ENCODE results near the gene MAPRE3. TPM values are rescaled to one million over a fixed set of nuclear protein-coding genes. Genes with fewer than 3 reads are reported as not detected.

The MAPRE3 gene
- 9.9 and 14.4 TPM in 2 replicates for total RNA-seq

DNA sequence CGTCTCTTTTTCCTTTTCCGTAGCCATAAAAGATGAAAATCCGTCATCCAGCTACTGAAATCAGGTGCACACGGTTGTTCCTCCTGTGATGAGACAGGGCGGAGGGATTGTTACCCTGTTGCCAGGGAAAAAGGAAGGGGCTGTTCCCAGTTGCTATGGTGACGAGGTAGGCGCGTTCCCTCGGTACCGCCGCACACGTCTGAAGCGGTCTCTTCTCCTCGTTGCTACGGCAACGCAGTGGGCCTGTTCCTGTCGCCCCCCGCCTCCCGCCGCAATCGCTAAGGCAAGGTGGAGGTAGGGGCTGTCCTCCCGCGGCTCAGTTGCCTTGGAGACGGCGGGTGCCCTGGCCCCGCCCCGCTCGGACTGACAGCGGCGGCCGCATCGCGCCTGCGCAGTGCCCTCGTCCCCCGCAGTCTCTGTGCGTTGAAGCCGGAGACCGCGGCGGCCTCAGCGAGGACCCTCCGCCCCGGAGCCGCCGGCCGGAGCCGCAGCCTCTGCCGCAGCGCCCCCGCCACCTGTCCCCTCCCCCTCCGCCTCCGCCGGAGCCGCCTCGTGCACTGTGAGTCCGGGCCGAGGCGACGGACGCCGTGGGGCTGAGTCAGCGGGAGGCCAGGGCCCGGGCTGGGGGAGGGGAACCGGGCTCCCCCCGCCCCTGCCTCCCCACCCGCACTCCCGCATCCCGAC, at the start of gene MAPRE3:
TSS of gene MAPRE3 (plus strand) at position 394 of the 684 bp plus-strand sequence. CDS start 51,582 bp downstream, outside the sequence.

DNA sequence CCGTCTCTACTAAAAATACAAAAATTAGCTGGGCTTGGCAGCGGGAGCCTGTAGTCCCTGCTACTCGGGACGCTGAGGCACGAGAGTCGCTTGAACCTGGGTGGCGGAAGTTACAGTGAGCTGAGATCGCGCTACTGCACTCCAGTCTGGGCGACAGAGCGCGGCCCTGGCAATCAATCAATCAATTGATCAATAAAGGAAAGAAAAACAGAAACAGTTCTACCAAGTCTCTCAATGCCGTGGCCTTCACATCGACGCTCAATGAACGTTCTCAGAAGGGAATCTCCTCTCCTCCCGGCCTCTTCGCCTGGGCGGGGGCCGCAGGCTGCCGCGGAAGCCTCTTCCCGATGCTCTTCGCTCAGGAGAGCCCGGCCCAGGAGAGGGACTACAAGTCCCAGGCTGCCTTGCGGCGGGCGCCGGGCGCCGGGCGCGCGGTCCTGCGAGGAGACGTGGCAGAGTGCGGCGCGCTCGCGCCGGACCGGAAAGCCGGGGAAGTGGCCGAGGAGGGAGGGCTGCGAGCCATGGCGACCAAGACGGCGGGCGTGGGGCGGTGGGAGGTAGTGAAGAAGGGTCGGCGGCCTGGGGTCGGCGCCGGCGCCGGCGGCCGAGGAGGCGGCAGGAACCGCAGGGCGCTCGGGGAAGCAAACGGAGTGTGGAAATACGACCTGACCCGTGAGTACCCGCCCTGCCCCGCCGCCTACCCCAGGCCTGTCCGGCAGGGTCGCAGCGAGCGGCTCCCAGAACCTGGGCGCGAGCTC, 62.2 kb downstream of the MAPRE3 start, which contains the start of gene TMEM214:
TSS of gene TMEM214 (plus strand) at position 471 of the 758 bp plus-strand sequence. CDS start at position 522, 51 bp downstream.

DNA sequence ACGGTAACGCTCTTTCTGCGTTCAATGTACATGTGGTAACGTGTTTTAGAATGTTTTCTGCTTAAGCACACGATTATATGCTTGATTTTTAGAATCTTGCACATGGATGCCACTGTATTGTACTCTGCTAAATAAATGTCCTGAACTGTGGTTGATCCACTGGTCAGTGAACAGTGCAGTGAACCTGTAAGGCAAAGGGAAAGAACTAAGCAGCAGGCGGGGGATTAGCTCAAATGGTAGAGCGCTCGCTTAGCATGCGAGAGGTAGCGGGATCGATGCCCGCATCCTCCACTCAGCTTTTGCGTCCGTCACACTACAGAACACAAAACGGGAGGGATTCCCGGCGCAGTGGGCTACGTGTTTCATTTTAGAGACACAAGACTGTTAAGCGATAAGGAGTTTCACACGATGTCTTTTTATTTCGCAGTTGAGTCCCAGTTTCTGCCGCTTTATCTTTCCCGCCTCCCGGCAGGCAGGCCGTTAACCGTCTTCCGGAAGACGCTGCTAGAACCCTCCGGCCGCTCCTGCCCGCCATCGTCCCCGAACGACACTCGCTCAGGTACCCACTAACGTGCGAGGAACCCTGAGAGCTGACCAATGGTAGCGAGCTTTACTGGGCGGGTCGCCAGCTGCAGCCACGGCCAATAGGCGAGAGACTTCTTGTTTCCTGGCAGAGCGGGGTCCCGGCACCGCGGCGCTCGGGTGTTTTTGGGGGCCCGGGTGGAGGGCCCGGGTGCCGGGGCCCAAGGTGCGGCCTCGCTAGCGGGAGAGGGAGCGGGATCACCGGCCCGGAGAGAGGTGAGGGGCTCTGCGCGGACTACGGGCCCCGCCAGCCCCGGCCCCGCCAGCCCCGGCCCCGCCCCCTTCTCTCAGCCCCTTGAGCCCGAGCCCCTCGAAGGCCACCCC, 80.8 kb downstream of the MAPRE3 start, which contains the start of gene AGBL5:
TSS of gene AGBL5 (plus strand) at position 673 of the 906 bp plus-strand sequence. CDS start 1,291 bp downstream, outside the sequence.

GRCh38 chr2:27071277-27071989, 101.0 kb downstream of the MAPRE3 start, which contains the start of gene OST4:
TSS of gene OST4 (minus strand) at chr2:27071654.

Other genes with a start within 250 kb of the MAPRE3 start
- 33.6 and 36.0 TPM in 2 replicates for gene SLC35F6, start 206.4 kb upstream of the MAPRE3 start, total RNA-seq
- 0.87 and 1.9 TPM in 2 replicates for gene CENPA, start 184.6 kb upstream of the MAPRE3 start, total RNA-seq
- gene DPYSL5, start 122.5 kb upstream of the MAPRE3 start, total RNA-seq = not detected in 2 replicates
- gene TMEM214, start 62.3 kb downstream of the MAPRE3 start, total RNA-seq = 49.5 and 65.0 TPM in 2 replicates
- 10.2 and 12.7 TPM in 2 replicates for gene AGBL5, start 81.0 kb downstream of the MAPRE3 start, total RNA-seq
- 215 and 321 TPM in 2 replicates for gene OST4, start 101.0 kb downstream of the MAPRE3 start, total RNA-seq
- gene EMILIN1, start 108.0 kb downstream of the MAPRE3 start, total RNA-seq = 661 and 781 TPM in 2 replicates
- gene KHK, start 116.1 kb downstream of the MAPRE3 start, total RNA-seq = 1.1 TPM in 1 of 2 replicates, not detected in the other
- 9.6 and 12.3 TPM in 2 replicates for gene CGREF1, start 148.5 kb downstream of the MAPRE3 start, total RNA-seq
- 0.06 TPM in 1 of 2 replicates, not detected in the other for gene ABHD1, start 153.2 kb downstream of the MAPRE3 start, total RNA-seq
- 54.4 and 60.6 TPM in 2 replicates for gene PREB, start 164.0 kb downstream of the MAPRE3 start, total RNA-seq
- not detected in 2 replicates for gene PRR30, start 168.8 kb downstream of the MAPRE3 start, total RNA-seq
- gene TCF23, start 178.4 kb downstream of the MAPRE3 start, total RNA-seq = 0.10 and 0.44 TPM in 2 replicates
- gene ATRAID, start 241.4 kb downstream of the MAPRE3 start, total RNA-seq = 157 and 193 TPM in 2 replicates
- 12.2 and 13.5 TPM in 2 replicates for gene SLC5A6, start 241.6 kb downstream of the MAPRE3 start, total RNA-seq
- 27.5 and 30.3 TPM in 2 replicates for gene CAD, start 246.7 kb downstream of the MAPRE3 start, total RNA-seq

Data from cardiac ventricle fibroblast (primary cell).